ELR (cell line): ENCODE data around the gene PSTK.
A peak's percentile ranks its signal among the peaks of the same experiment; 100 is the strongest.

ENCODE experiments used
- DNase-seq: peaks from one replicate; pipeline ENCODE4 v3.0.0-alpha.2; 2015; ENCODE audit warnings: low read depth

PSTK gene

GRCh38 chr10:122992031-122992585 lies 11.9 kb downstream of the PSTK start:
- no peak for DNase-seq

- no peak for DNase-seq
These were observed 13.7 kb downstream of the PSTK start for GRCh38 chr10:122993797-122994336.

DNA sequence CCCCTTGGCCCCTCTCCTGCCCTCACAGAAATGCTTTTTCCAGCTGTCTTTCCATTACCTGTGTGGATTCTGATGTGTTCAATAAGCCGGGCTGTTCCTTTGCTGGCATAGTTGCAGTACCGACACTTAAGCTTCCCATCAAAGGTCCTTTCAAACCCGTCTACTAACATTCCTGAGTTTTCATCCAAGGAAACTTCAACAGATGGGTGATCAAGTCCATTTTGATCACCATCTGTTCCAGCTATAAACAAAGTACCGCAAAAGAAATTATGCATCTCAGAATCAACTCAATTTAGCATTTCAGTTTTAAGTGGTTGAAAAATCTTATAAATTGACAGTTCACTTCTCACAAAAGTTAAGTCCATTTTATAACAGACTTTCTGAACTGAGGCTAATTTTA lies 15.7 kb downstream of the PSTK start:
- DNase-seq, result no peak

DNA sequence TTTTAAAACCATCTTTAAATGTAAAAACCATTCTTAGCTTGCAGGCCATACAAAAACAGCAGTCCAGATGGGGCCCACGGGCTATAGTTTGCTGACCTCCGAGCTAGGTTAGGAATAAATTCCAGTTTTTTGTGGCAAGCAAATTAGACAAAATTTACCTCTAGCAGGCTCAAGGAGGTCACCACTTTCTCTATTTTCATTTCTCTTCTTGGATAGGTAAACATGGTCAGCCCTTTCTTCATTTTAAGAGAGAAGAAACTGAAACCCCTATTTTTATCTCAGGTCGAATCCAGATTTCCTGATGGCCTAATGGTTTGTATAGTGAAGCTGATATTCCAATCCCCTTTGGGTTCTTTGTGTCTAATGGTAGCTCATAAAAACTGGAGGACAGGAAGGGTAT lies 17.7 kb downstream of the PSTK start:
- no peak for DNase-seq

GRCh38 chr10:122998360-122998917 lies 18.2 kb downstream of the PSTK start:
- no peak for DNase-seq

GRCh38 chr10:122998934-122999333 lies 18.7 kb downstream of the PSTK start:
- no peak for DNase-seq

DNA sequence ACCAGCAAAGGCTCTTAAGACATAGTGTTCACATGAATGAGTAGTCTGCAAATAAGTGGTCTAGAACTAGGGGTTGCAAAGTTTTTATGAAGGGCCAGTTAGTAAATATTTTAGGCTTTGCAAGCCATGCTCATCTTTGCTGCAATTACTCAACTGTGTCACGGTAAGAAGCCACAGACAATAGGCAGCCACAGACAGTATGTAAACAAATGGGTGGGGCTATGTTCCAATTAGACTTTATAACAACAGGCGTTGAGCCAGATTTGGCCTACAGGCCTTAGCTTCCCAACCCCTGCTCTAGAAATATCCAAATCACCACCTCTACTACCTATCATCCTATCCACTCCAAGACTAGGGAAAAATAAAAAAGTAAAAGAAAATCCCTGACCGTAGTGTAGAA lies 19.1 kb downstream of the PSTK start:
- no peak for DNase-seq

DNA sequence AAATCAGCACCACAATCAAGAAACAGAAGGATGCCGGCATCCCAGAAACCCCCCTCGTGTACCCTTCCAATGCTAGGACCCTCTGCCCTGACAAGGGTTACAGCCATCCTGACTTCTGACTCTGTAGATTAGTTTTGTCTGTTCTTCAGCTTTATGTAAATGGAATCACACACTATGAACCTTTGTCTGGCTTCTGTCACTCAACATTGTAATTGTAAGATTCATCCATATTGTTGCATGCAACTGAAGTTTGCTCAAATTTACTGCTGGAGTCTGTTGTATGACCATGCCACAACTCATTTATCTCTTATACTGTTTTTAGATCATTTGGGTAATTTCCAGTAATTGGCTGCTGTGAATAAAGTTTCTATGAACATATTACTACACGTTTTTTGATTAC lies 20.0 kb downstream of the PSTK start:
- DNase-seq, result no peak

DNA sequence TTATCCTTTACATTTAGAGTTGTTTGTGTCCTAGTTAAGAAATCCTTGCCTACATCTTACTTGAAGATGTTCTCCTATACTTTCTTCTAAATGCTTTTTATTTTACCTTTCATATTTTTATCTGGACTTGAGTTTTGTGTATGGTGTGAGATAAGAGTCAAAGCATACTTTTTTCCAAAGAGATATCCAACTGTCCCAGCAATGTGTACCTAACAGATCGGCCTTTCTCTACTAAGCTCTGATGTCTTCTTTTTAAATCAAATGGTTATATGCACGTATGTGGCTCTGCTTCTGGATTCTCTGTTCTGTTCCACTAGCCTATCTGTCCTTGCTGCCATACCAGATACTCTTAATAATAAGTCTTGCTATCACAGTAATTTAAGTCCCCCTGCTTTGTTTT lies 21.2 kb downstream of the PSTK start:
- DNase-seq, result no peak

DNA sequence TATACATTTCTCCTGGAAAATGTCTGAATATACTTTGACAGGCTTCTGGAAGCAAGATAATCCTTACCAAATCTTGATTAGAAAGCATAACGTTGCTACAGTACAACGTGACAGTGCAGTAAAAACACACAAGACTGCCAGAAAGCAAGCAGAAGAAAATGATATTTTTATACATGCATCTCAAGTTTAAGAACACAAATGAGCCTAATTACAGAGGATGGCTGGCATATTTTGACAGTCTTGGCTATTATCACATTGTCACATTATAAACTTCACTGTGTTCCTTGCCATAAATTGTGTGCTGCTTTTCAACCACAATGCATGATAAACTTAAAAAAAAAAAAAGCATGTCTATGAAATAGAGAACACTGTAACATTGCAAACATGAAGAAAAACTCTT lies 24.1 kb downstream of the PSTK start:
- no peak for DNase-seq

GRCh38 chr10:123007558-123008354 lies 27.6 kb downstream of the PSTK start:
- DNase-seq, result peak; percentile 81

GRCh38 chr10:123008355-123009104 lies 28.3 kb downstream of the PSTK start, which contains the start of the genes ACADSB and IKZF5:
TSS of gene ACADSB (plus strand) at chr10:123009006. CDS start at chr10:123009030, 24 bp downstream.
TSS of gene IKZF5 (minus strand) at chr10:123008795. CDS start at chr10:122998625, 10,170 bp downstream.
- DNase-seq, result peak; percentile 99

DNA sequence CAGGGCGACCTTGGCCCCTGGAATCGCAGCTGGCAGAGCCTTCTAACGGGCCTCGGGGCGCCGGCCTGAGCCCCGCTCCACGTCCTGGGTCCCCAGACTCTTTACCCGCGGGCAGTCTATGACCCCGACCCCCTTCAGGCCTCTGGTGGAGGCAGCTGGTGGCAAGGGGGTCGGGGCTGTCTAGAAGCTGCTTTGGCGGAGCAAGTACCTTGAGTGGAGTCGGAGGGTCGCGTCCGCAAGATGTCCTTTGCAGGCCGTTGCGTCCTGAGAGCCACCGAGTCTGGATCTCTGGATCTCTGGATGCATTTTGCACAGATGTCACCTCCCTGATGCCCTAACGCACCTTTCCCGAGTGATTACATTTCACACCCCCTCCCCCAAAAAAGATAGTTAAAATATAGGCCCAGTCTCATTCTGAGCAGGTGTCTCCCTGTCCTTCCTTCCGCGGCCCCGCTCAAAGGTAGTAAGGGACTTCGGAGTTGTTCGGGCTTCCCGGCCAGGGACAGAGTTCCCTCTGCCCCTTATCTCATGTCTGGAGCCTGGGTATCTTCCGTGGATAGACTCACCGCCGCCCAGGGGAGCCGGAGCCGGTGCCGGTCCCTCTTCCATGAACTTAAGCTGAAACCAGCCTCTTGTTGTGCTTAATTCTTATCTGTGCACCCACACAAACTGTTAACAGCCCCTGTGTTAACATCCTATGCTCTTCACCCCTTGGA lies 29.1 kb downstream of the PSTK start:
- DNase-seq, result peak; percentile 29

GRCh38 chr10:123011987-123012386 lies 31.8 kb downstream of the PSTK start:
- no peak for DNase-seq

DNA sequence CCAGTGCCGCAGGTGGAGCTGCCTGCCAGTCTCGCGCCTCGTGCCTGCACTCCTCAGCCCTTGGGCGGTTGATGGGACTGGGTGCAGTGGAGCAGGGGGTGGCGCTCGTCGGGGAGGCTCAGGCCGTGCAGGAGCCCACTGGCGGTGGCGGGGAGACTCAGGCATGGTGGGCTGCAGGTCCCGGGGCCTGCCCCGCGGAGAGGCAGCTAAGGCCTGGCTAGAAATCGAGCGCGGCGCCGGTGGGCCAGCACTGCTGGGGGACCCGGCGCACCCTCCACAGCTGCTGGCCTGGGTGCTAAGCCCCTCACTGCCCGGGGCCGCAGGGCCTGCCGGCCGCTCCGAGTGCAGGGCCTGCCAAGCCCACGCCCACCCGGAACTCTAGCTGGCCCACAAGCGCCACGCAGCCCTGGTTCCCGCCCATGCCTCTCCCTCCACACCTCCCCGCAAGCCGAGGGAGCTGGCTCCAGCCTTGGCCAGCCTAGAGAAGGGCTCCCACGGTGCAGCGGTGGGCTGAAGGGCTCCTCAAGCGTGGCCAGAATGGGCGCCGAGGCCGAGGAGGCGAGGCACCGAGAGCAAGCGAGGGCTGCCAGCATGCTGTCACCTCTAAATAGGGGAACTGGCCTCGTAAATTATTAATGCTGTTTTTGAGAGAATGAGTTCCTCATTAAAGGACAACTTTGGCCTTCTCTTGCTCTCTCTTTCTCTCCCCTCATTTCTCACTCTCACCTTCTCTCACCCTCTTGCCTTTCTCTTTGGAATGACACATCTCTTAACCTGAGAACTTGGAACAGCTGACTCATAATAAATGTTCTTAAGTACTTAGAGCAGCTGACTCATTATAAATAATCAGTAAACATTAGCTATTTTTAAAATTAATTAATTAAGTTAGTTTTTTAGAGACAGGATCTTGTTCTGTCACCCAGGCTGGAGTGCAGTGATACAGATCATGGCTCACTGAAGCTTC lies 33.5 kb downstream of the PSTK start:
- DNase-seq, result peak; percentile 5

GRCh38 chr10:123014772-123015171 lies 34.6 kb downstream of the PSTK start:
- DNase-seq, result no peak

DNA sequence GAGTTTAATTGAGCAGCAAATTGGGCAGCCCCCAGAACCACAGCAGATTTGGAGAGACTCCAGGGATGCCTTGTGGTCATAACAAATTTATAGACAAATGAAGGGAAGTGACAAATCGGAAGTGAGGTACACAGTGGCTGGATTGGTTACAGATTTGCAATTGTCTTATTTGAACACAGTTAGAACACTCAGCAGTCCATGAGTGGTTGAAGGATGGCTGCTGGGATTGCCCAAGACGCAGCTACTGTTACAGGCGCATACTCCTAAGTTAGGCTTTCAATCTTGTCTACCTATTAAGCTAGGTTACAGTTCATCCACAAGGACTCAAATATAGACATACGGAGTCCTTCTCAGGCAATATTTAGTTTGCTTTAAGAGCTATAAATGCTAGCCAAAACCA lies 36.0 kb downstream of the PSTK start:
- DNase-seq, result no peak

GRCh38 chr10:123017421-123018165 lies 37.4 kb downstream of the PSTK start:
- no peak for DNase-seq

- DNase-seq, result no peak
These were observed 38.3 kb downstream of the PSTK start for GRCh38 chr10:123018531-123018930.

DNA sequence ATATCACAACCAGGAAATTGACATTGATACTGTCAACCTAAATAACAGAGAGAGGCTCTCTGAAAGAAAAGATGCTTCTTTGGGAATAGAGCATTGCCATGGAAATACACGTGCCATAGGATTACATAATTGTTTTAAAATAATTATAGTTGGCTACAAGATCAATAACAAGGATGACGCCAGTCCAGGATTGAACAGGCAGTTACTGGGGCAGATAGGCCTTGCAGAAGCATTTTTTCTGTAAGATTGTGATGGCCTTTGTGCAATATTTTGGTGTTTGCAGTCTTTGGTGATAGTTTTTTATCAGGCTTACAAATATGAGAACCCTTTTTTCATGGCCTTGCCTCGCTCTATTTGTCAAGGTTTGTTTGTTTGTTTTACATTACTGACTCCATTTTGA lies 39.1 kb downstream of the PSTK start:
- no peak for DNase-seq
